Endothelial cell of umbilical vein (primary cell): ENCODE data around the gene CCDC146. TPM values are rescaled to one million over a fixed set of nuclear protein-coding genes. Genes with fewer than 3 reads are reported as not detected.
"Not testable (repeated sequence)": the region's sequence is repeated elsewhere in the genome, so short reads cannot be mapped to it uniquely, and the experiment has no call there.

Experiments
- BruUV-seq: library from RNA; stranded (reverse); fragments of 400-500 nt; replicated peaks from 2 replicates; lab custom pipeline; 2021; lab: Mats Ljungman, UMichigan
- CTCF ChIA-PET: fragments of 300-600, 350-600 bp; sonication (Branson Sonifier 250); formaldehyde crosslinking; loops from one replicate; lab custom pipeline; 2021; ENCODE audit warnings: antibody characterized with exemption, inconsistent platforms; lab: Charles Lee
- POLR2A ChIA-PET: fragments of 300-600, 350-600 bp; sonication (Branson Sonifier 250); formaldehyde crosslinking; loops from one replicate; lab custom pipeline; 2021; ENCODE audit warnings: antibody characterized with exemption, inconsistent platforms; lab: Charles Lee
- DNase-seq: peaks from one replicate; pipeline ENCODE4 v3.0.0-alpha.2; 2011; ENCODE audit warnings: low read depth, low spot score
- FAIRE-seq: peaks from 2 replicates; lab custom pipeline; 2011; peaks lifted over from hg19 to GRCh38; lab: Jason Lieb, UNC
- H2AFZ ChIP-seq: 2 replicates; pipeline ENCODE4 v1.6.0; 2012; ENCODE audit warnings: low read depth, low read length, control low read depth, inconsistent platforms
- H3K27ac ChIP-seq: 2 replicates; pipeline ENCODE4 v1.5.1; 2011; ENCODE audit warnings: low read depth, mild to moderate bottlenecking, control low read depth, low read length, moderate library complexity; ENCODE audit not compliant: insufficient read depth
- H3K27me3 ChIP-seq, 2 experiments: 2 replicates each; pipeline versions ENCODE4 v1.6.0 to v1.6.1; 2011; ENCODE audit warnings: low read length in 2 of 2, mixed read lengths in 1 of 2; ENCODE audit not compliant: control insufficient read depth in 2 of 2, insufficient read depth in 2 of 2
- H3K36me3 ChIP-seq, 2 experiments: 2 replicates in 1 of 2; 3 replicates in 1 of 2; pipeline ENCODE4 v1.5.1; 2011; ENCODE audit warnings: low read length in 2 of 2, mild to moderate bottlenecking in 1 of 2, moderate library complexity in 1 of 2; ENCODE audit not compliant: control insufficient read depth in 2 of 2, insufficient read depth in 2 of 2; ENCODE audit errors: extremely low read depth in 1 of 2
- H3K4me1 ChIP-seq: 3 replicates; pipeline ENCODE4 v1.5.1; 2011; ENCODE audit warnings: mild to moderate bottlenecking, low read length; ENCODE audit not compliant: control insufficient read depth, insufficient read depth; ENCODE audit errors: extremely low read depth
- H3K4me2 ChIP-seq: 2 replicates; pipeline ENCODE4 v1.6.1; 2011; ENCODE audit warnings: low read length, control low read depth, mixed read lengths; ENCODE audit not compliant: insufficient read depth
- H3K4me3 ChIP-seq, 3 experiments: fragments of 200-600 bp in 1 of 3; sonication (generic), shearing (Covaris generic) in 1 of 3; replicated peaks in 1 of 3; 2 replicates each; pipeline ENCODE4 v1.5.1; 2011 to 2016; ENCODE audit warnings: control low read depth in 3 of 3, low read length in 3 of 3, mild to moderate bottlenecking in 2 of 3, inconsistent platforms in 1 of 3, low read depth in 1 of 3, moderate library complexity in 1 of 3; ENCODE audit not compliant: insufficient read depth in 1 of 3
- H3K79me2 ChIP-seq: 2 replicates; pipeline ENCODE4 v1.6.0; 2012; ENCODE audit warnings: low read length, inconsistent platforms; ENCODE audit not compliant: control insufficient read depth, insufficient read depth
- H3K9ac ChIP-seq: replicated peaks from 2 replicates; pipeline ENCODE3; 2011; ENCODE audit warnings: low read length, control low read depth; ENCODE audit not compliant: insufficient read depth; ENCODE audit errors: extremely low read depth
- H3K9me1 ChIP-seq: replicated peaks from 3 replicates; pipeline ENCODE4 v1.6.0; 2011; ENCODE audit warnings: mild to moderate bottlenecking, low read length; ENCODE audit not compliant: control insufficient read depth, insufficient read depth; ENCODE audit errors: extremely low read depth
- H3K9me3 ChIP-seq: replicated peaks from 2 replicates; pipeline ENCODE4 v1.5.1; 2012; ENCODE audit warnings: low read length, inconsistent platforms; ENCODE audit not compliant: control insufficient read depth, insufficient read depth
- H4K20me1 ChIP-seq: replicated peaks from 2 replicates; pipeline ENCODE3; 2011; ENCODE audit warnings: mild to moderate bottlenecking, low read length; ENCODE audit not compliant: control insufficient read depth, insufficient read depth; ENCODE audit errors: extremely low read depth
- dilution Hi-C: fragments of 300-500 bp; cut with MboI; formaldehyde crosslinking; loops from one replicate; pipeline ENCODE4 v1.15.0; 2019; ENCODE audit warnings: low sequenced_read_pairs; ENCODE audit not compliant: extremely low pct_ligation_motif_present
- intact Hi-C: fragments of 100-400 bp; cut with micrococcal nuclease; formaldehyde crosslinking; loops from one replicate; pipeline ENCODE4 v1.10.0; 2022
- polyA plus RNA-seq, 4 experiments: library from polyadenylated mRNA; depleted of rRNA in 3 of 4; stranded (reverse) in 3 of 4; unstranded in 1 of 4; fragments of >200 nt; gene quantifications; 2 replicates each; pipeline versions ENCODE4 v1.2.1 to v1.2.3, GENCODE V29; 2011 to 2012; ENCODE audit warnings: missing spikeins in 1 of 4
- total RNA-seq: library from RNA; stranded (reverse); gene quantifications from 2 replicates; pipeline ENCODE4 v1.2.3, GENCODE V29; 2021

The CCDC146 gene
- total and polyA plus RNA-seq, 2 donors (not counting 3 experiments of a cell fraction or from before 2014, with no cell fraction given): 0.65 to 2.2 TPM

DNA sequence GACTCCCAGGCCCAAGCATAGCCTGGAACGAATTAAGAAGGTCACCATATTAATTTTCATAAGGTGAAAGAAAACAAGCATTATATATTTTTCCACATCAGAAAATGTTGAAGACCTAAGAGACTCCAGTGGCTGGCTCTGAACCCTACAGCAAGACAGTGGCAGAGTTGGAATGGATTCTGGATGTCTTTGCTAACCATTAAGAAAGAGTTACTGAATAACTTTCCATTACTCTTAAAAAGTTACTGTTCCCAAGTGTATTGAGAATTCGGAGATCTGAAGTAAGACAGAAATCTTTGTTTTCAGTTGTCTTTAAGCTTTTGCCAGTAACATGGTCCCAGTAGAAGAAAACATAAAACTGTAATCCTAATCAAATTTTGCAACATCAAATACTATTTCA is 30.1 kb upstream of the CCDC146 start:
- H3K4me2 ChIP-seq, H3K9me3 ChIP-seq, H3K27me3 ChIP-seq, H2AFZ ChIP-seq, H4K20me1 ChIP-seq, BruUV-seq, DNase-seq, intact Hi-C loops, H3K79me2 ChIP-seq, CTCF ChIA-PET, H3K36me3 ChIP-seq, H3K4me3 ChIP-seq, H3K27ac ChIP-seq, FAIRE-seq, H3K9me1 ChIP-seq, dilution Hi-C loops, H3K4me1 ChIP-seq, H3K9ac ChIP-seq, POLR2A ChIA-PET: not testable (repeated sequence)

DNA sequence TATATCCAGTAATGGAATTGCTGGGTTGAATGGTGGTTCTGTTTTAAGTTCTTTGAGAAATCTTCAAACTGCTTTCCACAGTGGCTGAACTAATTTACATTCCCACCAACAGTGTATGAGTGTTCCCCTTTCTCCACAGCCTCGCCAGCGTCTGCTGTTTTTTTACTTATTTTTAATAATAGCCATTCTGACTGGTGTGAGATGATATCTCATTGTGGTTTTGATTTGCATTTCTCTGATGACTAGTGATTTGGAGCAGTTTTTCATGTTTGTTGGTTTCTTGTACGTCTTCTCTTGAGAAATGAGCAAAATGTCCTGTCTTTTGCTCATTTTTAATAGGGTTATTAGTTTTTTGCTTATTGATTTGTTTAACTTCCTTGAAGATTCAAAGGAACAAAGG is 21.9 kb upstream of the CCDC146 start:
- H3K4me1 ChIP-seq, H3K9me1 ChIP-seq, H3K27me3 ChIP-seq, intact Hi-C loops, H3K79me2 ChIP-seq, FAIRE-seq, DNase-seq, H3K4me3 ChIP-seq, dilution Hi-C loops, H3K4me2 ChIP-seq, H3K27ac ChIP-seq, H2AFZ ChIP-seq, H3K36me3 ChIP-seq, H3K9me3 ChIP-seq, H4K20me1 ChIP-seq, BruUV-seq, CTCF ChIA-PET, POLR2A ChIA-PET, H3K9ac ChIP-seq: not testable (repeated sequence)

DNA sequence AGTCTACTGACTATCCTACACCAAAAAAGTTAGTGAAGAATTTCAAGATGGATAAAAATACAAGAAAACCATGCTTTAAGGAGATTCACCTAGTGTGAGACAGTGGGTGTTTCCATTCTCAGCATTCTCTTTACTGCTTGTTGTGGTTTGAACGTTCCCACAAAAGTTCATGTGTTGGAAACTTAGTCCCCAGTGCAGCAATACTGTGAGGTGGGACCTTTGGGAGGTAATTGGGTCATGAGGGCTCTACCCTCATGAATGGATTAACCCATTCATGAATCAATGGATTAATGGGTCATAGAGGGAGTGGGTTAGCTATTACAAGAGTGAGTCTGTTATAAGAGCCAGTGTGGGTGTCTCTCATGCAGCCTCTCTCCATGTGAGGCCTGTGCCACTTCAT is 21.2 kb upstream of the CCDC146 start:
- intact Hi-C loops, dilution Hi-C loops, CTCF ChIA-PET, H3K36me3 ChIP-seq, FAIRE-seq, H4K20me1 ChIP-seq, H3K4me3 ChIP-seq, H3K27ac ChIP-seq, H3K9me1 ChIP-seq, H2AFZ ChIP-seq, H3K4me2 ChIP-seq, H3K4me1 ChIP-seq, H3K79me2 ChIP-seq, H3K9ac ChIP-seq, POLR2A ChIA-PET, H3K27me3 ChIP-seq, H3K9me3 ChIP-seq, DNase-seq, BruUV-seq: not testable (repeated sequence)

DNA sequence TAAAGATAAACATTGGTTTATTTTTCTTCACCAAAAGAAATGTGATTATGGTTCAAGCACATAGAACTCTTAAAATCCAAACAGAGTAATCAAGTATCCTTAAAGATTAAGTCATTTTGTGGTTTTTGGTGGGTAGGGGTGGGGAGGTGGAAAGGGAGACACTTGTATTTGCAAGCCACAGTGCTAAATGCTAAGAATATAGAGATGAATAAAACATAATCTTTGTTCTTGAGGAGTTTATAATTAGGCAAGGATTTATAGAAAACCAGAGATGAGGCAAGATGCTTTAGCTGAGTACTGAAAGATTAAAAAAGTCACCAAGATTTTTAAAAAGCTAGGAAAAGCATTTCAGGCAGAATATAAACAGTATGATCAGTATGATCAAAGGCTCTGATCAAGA is 19.7 kb upstream of the CCDC146 start:
- dilution Hi-C loops, H3K4me3 ChIP-seq, H3K79me2 ChIP-seq, H3K27ac ChIP-seq, intact Hi-C loops, H3K9me3 ChIP-seq, H3K36me3 ChIP-seq, H3K4me2 ChIP-seq, H3K9me1 ChIP-seq, POLR2A ChIA-PET, H4K20me1 ChIP-seq, H3K9ac ChIP-seq, FAIRE-seq, H3K27me3 ChIP-seq, CTCF ChIA-PET, DNase-seq, BruUV-seq, H2AFZ ChIP-seq, H3K4me1 ChIP-seq: not testable (repeated sequence)
